ENCODE measurements around the gene ANKIB1.
"Not testable (repeated sequence)": the region's sequence is repeated elsewhere in the genome, so short reads cannot be mapped to it uniquely, and the experiment has no call there.

ANKIB1 gene

GRCh38 chr7:92362131-92362530 is 116.4 kb downstream of the ANKIB1 start:
- no peak overlapping the region for H3K4me3 ChIP-seq (ENCODE audit: low read depth in 1 of 2, low read length in 2 of 2)
- no peaks in the 10 kb centered on the region for H3K4me1 ChIP-seq (ENCODE audit: control insufficient read depth in 1 of 2, insufficient read depth in 2 of 2, low read length in 2 of 2)
- H3K9me3 ChIP-seq (ENCODE audit: control insufficient read depth in 1 of 2, low read length in 2 of 2), result no peaks in the 10 kb centered on the region
- H3K36me3 ChIP-seq (ENCODE audit: control insufficient read depth in 1 of 2, insufficient read depth in 2 of 2, low read length in 2 of 2), result peaks cover 13 to 27% of the 10 kb centered on the region in 2 donors
- H3K27ac ChIP-seq (ENCODE audit: low read length), result no peak overlapping the region
- no peaks in the 10 kb centered on the region for H3K27me3 ChIP-seq (ENCODE audit: low read depth, low read length)

- Histone ChIP-seq H3K4me1 (ENCODE audit: control insufficient read depth in 1 of 2, insufficient read depth in 2 of 2, low read length in 2 of 2) (no peaks in the 10 kb centered on the region), H3K4me3 (ENCODE audit: low read depth in 1 of 2, low read length in 2 of 2) (no peak overlapping the region), H3K27me3 (ENCODE audit: low read depth, low read length) (no peaks in the 10 kb centered on the region), H3K9me3 (ENCODE audit: control insufficient read depth in 1 of 2, low read length in 2 of 2) (no peaks in the 10 kb centered on the region), H3K36me3 (ENCODE audit: control insufficient read depth in 1 of 2, insufficient read depth in 2 of 2, low read length in 2 of 2) (peaks cover 13 to 24% of the 10 kb centered on the region in 2 donors), H3K27ac (ENCODE audit: low read length) (no peak overlapping the region)
Measured at GRCh38 chr7:92366730-92367129, 121.0 kb downstream of the ANKIB1 start.

GRCh38 chr7:92368741-92369140 is 123.0 kb downstream of the ANKIB1 start:
- Histone ChIP-seq H3K4me1 (ENCODE audit: control insufficient read depth in 1 of 2, insufficient read depth in 2 of 2, low read length in 2 of 2) (no peaks in the 10 kb centered on the region), H3K27me3 (ENCODE audit: low read depth, low read length) (no peaks in the 10 kb centered on the region), H3K9me3 (ENCODE audit: control insufficient read depth in 1 of 2, low read length in 2 of 2) (no peaks in the 10 kb centered on the region), H3K36me3 (ENCODE audit: control insufficient read depth in 1 of 2, insufficient read depth in 2 of 2, low read length in 2 of 2) (peaks cover 0 to 17% of the 10 kb centered on the region in 2 donors), H3K4me3 (ENCODE audit: low read depth in 1 of 2, low read length in 2 of 2) (no peak overlapping the region), H3K27ac (ENCODE audit: low read length) (no peak overlapping the region)

- no peaks in the 10 kb centered on the region for H3K9me3 ChIP-seq (ENCODE audit: control insufficient read depth in 1 of 2, low read length in 2 of 2)
- no peaks in the 10 kb centered on the region for H3K4me1 ChIP-seq (ENCODE audit: control insufficient read depth in 1 of 2, insufficient read depth in 2 of 2, low read length in 2 of 2)
- H3K27ac ChIP-seq (ENCODE audit: low read length), result no peak overlapping the region
- no peak overlapping the region for H3K4me3 ChIP-seq (ENCODE audit: low read depth in 1 of 2, low read length in 2 of 2)
- peaks cover 0 to 19% of the 10 kb centered on the region in 2 donors for H3K36me3 ChIP-seq (ENCODE audit: control insufficient read depth in 1 of 2, insufficient read depth in 2 of 2, low read length in 2 of 2)
- H3K27me3 ChIP-seq (ENCODE audit: low read depth, low read length), result no peaks in the 10 kb centered on the region
Measured at GRCh38 chr7:92375013-92375412, 129.2 kb downstream of the ANKIB1 start.

- peaks cover 4 to 12% of the 10 kb centered on the region in 2 donors for H3K36me3 ChIP-seq (ENCODE audit: control insufficient read depth in 1 of 2, insufficient read depth in 2 of 2, low read length in 2 of 2)
- H3K27me3 ChIP-seq (ENCODE audit: low read depth, low read length), result no peaks in the 10 kb centered on the region
- no peaks in the 10 kb centered on the region for H3K4me1 ChIP-seq (ENCODE audit: control insufficient read depth in 1 of 2, insufficient read depth in 2 of 2, low read length in 2 of 2)
- no peak overlapping the region for H3K4me3 ChIP-seq (ENCODE audit: low read depth in 1 of 2, low read length in 2 of 2)
- no peaks in the 10 kb centered on the region for H3K9me3 ChIP-seq (ENCODE audit: control insufficient read depth in 1 of 2, low read length in 2 of 2)
- no peak overlapping the region for H3K27ac ChIP-seq (ENCODE audit: low read length)
Measured at GRCh38 chr7:92391071-92391470, 145.3 kb downstream of the ANKIB1 start.

- no peaks in the 10 kb centered on the region for H3K4me1 ChIP-seq (ENCODE audit: control insufficient read depth in 1 of 2, insufficient read depth in 2 of 2, low read length in 2 of 2)
- H3K9me3 ChIP-seq (ENCODE audit: control insufficient read depth in 1 of 2, low read length in 2 of 2), result no peaks in the 10 kb centered on the region
- no peak overlapping the region for H3K4me3 ChIP-seq (ENCODE audit: low read depth in 1 of 2, low read length in 2 of 2)
- H3K27me3 ChIP-seq (ENCODE audit: low read depth, low read length), result no peaks in the 10 kb centered on the region
- no peak overlapping the region for H3K27ac ChIP-seq (ENCODE audit: low read length)
- peaks cover 16 to 32% of the 10 kb centered on the region in 2 donors for H3K36me3 ChIP-seq (ENCODE audit: control insufficient read depth in 1 of 2, insufficient read depth in 2 of 2, low read length in 2 of 2)
Measured at GRCh38 chr7:92397542-92397941, 151.8 kb downstream of the ANKIB1 start.

- Histone ChIP-seq H3K27ac (ENCODE audit: low read length) (no peak overlapping the region), H3K4me3 (ENCODE audit: low read depth in 1 of 2, low read length in 2 of 2) (no peak overlapping the region), H3K27me3 (ENCODE audit: low read depth, low read length) (no peaks in the 10 kb centered on the region), H3K36me3 (ENCODE audit: control insufficient read depth in 1 of 2, insufficient read depth in 2 of 2, low read length in 2 of 2) (peaks cover 16 to 30% of the 10 kb centered on the region in 2 donors), H3K9me3 (ENCODE audit: control insufficient read depth in 1 of 2, low read length in 2 of 2) (no peaks in the 10 kb centered on the region), H3K4me1 (ENCODE audit: control insufficient read depth in 1 of 2, insufficient read depth in 2 of 2, low read length in 2 of 2) (no peaks in the 10 kb centered on the region)
Measured at GRCh38 chr7:92400013-92400412, 154.2 kb downstream of the ANKIB1 start.

GRCh38 chr7:92402920-92403759 is 157.4 kb downstream of the ANKIB1 start:
- H3K9me3 ChIP-seq (ENCODE audit: control insufficient read depth in 1 of 2, low read length in 2 of 2), result no peaks in the 10 kb centered on the region
- H3K27me3 ChIP-seq (ENCODE audit: low read depth, low read length), result no peaks in the 10 kb centered on the region
- H3K36me3 ChIP-seq (ENCODE audit: control insufficient read depth in 1 of 2, insufficient read depth in 2 of 2, low read length in 2 of 2), result peaks cover 10 to 14% of the 10 kb centered on the region in 2 donors
- no peaks in the 10 kb centered on the region for H3K4me1 ChIP-seq (ENCODE audit: control insufficient read depth in 1 of 2, insufficient read depth in 2 of 2, low read length in 2 of 2)
- no peak overlapping the region for H3K4me3 ChIP-seq (ENCODE audit: low read depth in 1 of 2, low read length in 2 of 2)
- H3K27ac ChIP-seq (ENCODE audit: low read length), result no peak overlapping the region

- H3K4me1 ChIP-seq (ENCODE audit: control insufficient read depth in 1 of 2, insufficient read depth in 2 of 2, low read length in 2 of 2), result no peaks in the 10 kb centered on the region
- no peak overlapping the region for H3K27ac ChIP-seq (ENCODE audit: low read length)
- H3K9me3 ChIP-seq (ENCODE audit: control insufficient read depth in 1 of 2, low read length in 2 of 2), result no peaks in the 10 kb centered on the region
- no peaks in the 10 kb centered on the region for H3K27me3 ChIP-seq (ENCODE audit: low read depth, low read length)
- H3K4me3 ChIP-seq (ENCODE audit: low read depth in 1 of 2, low read length in 2 of 2), result no peak overlapping the region
- peaks cover 4 to 8% of the 10 kb centered on the region in 2 donors for H3K36me3 ChIP-seq (ENCODE audit: control insufficient read depth in 1 of 2, insufficient read depth in 2 of 2, low read length in 2 of 2)
Measured at GRCh38 chr7:92403760-92404074, 157.9 kb downstream of the ANKIB1 start.

- Histone ChIP-seq H3K4me1 (ENCODE audit: control insufficient read depth in 1 of 2, insufficient read depth in 2 of 2, low read length in 2 of 2) (no peaks in the 10 kb centered on the region), H3K9me3 (ENCODE audit: control insufficient read depth in 1 of 2, low read length in 2 of 2) (no peaks in the 10 kb centered on the region), H3K27ac (ENCODE audit: low read length) (no peak overlapping the region), H3K27me3 (ENCODE audit: low read depth, low read length) (no peaks in the 10 kb centered on the region), H3K4me3 (ENCODE audit: low read depth in 1 of 2, low read length in 2 of 2) (no peak overlapping the region), H3K36me3 (ENCODE audit: control insufficient read depth in 1 of 2, insufficient read depth in 2 of 2, low read length in 2 of 2) (peaks cover 0 to 3% of the 10 kb centered on the region in 2 donors)
Measured at GRCh38 chr7:92404170-92404614, 158.4 kb downstream of the ANKIB1 start.

- Histone ChIP-seq H3K36me3 (ENCODE audit: control insufficient read depth in 1 of 2, insufficient read depth in 2 of 2, low read length in 2 of 2) (no peaks in the 10 kb centered on the region), H3K4me1 (ENCODE audit: control insufficient read depth in 1 of 2, insufficient read depth in 2 of 2, low read length in 2 of 2) (no peaks in the 10 kb centered on the region), H3K27ac (ENCODE audit: low read length) (no peak overlapping the region), H3K4me3 (ENCODE audit: low read depth in 1 of 2, low read length in 2 of 2) (no peak overlapping the region), H3K27me3 (ENCODE audit: low read depth, low read length) (no peaks in the 10 kb centered on the region), H3K9me3 (ENCODE audit: control insufficient read depth in 1 of 2, low read length in 2 of 2) (no peaks in the 10 kb centered on the region)
Measured at GRCh38 chr7:92409357-92409756, 163.6 kb downstream of the ANKIB1 start.

- not testable (repeated sequence) for H3K4me1 ChIP-seq (ENCODE audit: control insufficient read depth in 1 of 2, insufficient read depth in 2 of 2, low read length in 2 of 2); H3K9me3 ChIP-seq (ENCODE audit: control insufficient read depth in 1 of 2, low read length in 2 of 2); H3K36me3 ChIP-seq (ENCODE audit: control insufficient read depth in 1 of 2, insufficient read depth in 2 of 2, low read length in 2 of 2); H3K4me3 ChIP-seq (ENCODE audit: low read depth in 1 of 2, low read length in 2 of 2); H3K27me3 ChIP-seq (ENCODE audit: low read depth, low read length); H3K27ac ChIP-seq (ENCODE audit: low read length)
Measured at GRCh38 chr7:92410162-92410561, 164.4 kb downstream of the ANKIB1 start.
